Mesenchymal stem cell (in vitro differentiated cells and primary cell): ENCODE measurements around the gene KRTAP10-2. TPM values are rescaled to one million over a fixed set of nuclear protein-coding genes. Genes with fewer than 3 reads are reported as not detected.
"Not testable (repeated sequence)": the region's sequence is repeated elsewhere in the genome, so short reads cannot be mapped to it uniquely, and the experiment has no call there.

Experiments
- DNase-seq: peaks from one replicate; pipeline ENCODE4 v3.0.0-alpha.2; 2013
- H2AFZ ChIP-seq: one replicate; pipeline ENCODE4 v1.6.1; 2013; ENCODE audit warnings: low read depth, mild to moderate bottlenecking, control low read depth, inconsistent platforms, low read length, moderate library complexity
- H2AK5ac ChIP-seq: 2 replicates; pipeline ENCODE4 v1.6.1; 2013; ENCODE audit warnings: low read length, moderate library complexity, mild to moderate bottlenecking, inconsistent platforms; ENCODE audit not compliant: severe bottlenecking
- H2BK120ac ChIP-seq: one replicate; pipeline ENCODE4 v1.6.1; 2013; ENCODE audit warnings: low read depth, mild to moderate bottlenecking, inconsistent platforms, low read length, moderate library complexity
- H2BK12ac ChIP-seq, 2 experiments: one replicate each; pipeline ENCODE4 v1.6.1; 2013; ENCODE audit warnings: inconsistent platforms in 2 of 2, low read length in 2 of 2, mild to moderate bottlenecking in 2 of 2, moderate library complexity in 2 of 2, control low read depth in 1 of 2
- H2BK15ac ChIP-seq: one replicate; pipeline ENCODE4 v1.6.1; 2013; ENCODE audit warnings: mild to moderate bottlenecking, low read depth, inconsistent platforms; ENCODE audit not compliant: poor library complexity, severe bottlenecking
- H2BK5ac ChIP-seq: 2 replicates; pipeline ENCODE4 v1.6.1; 2013; ENCODE audit warnings: low read depth, mild to moderate bottlenecking, low read length, control low read depth, inconsistent platforms; ENCODE audit not compliant: poor library complexity, severe bottlenecking
- H3K14ac ChIP-seq, 2 experiments: one replicate each; pipeline ENCODE4 v1.6.1; 2013; ENCODE audit warnings: inconsistent platforms in 2 of 2, low read length in 2 of 2, control low read depth in 1 of 2, mild to moderate bottlenecking in 1 of 2, moderate library complexity in 1 of 2
- H3K18ac ChIP-seq, 2 experiments: one replicate each; pipeline ENCODE4 v1.6.1; 2013; ENCODE audit warnings: inconsistent platforms in 2 of 2, low read length in 2 of 2, control low read depth in 1 of 2, low read depth in 1 of 2, mild to moderate bottlenecking in 1 of 2
- H3K23ac ChIP-seq, 2 experiments: one replicate each; pipeline ENCODE4 v1.6.1; 2013; ENCODE audit warnings: inconsistent platforms in 2 of 2, low read length in 2 of 2, mild to moderate bottlenecking in 2 of 2, moderate library complexity in 2 of 2, control low read depth in 1 of 2
- H3K27ac ChIP-seq: 2 replicates; pipeline ENCODE4 v1.5.1; 2013; ENCODE audit warnings: mild to moderate bottlenecking, moderate library complexity, low read length, control low read depth, inconsistent platforms; ENCODE audit not compliant: poor library complexity, severe bottlenecking
- H3K27me3 ChIP-seq, 2 experiments: 2 replicates each; pipeline versions ENCODE4 v1.6.1 to v1.7.0; 2013; ENCODE audit warnings: low read length in 2 of 2, mild to moderate bottlenecking in 2 of 2, moderate library complexity in 2 of 2, control low read depth in 1 of 2, inconsistent platforms in 1 of 2; ENCODE audit not compliant: control insufficient read depth in 1 of 2, insufficient read depth in 1 of 2
- H3K36me3 ChIP-seq, 2 experiments: 2 replicates each; pipeline versions ENCODE4 v1.6.1 to v1.7.0; 2013; ENCODE audit warnings: low read length in 2 of 2, control low read depth in 1 of 2, inconsistent platforms in 1 of 2, low read depth in 1 of 2, mild to moderate bottlenecking in 1 of 2; ENCODE audit not compliant: insufficient read depth in 2 of 2, control insufficient read depth in 1 of 2
- H3K4ac ChIP-seq, 2 experiments: one replicate each; pipeline ENCODE4 v1.6.1; 2013; ENCODE audit warnings: inconsistent platforms in 2 of 2, low read length in 2 of 2, mild to moderate bottlenecking in 2 of 2, moderate library complexity in 2 of 2, control low read depth in 1 of 2, low read depth in 1 of 2
- H3K4me1 ChIP-seq: 2 replicates; pipeline ENCODE4 v1.6.1; 2013; ENCODE audit warnings: low read depth, low read length, control low read depth; ENCODE audit not compliant: control insufficient read depth, insufficient read depth
- H3K4me2 ChIP-seq: 2 replicates; pipeline ENCODE4 v1.6.1; 2013; ENCODE audit warnings: low read length, mild to moderate bottlenecking, inconsistent platforms; ENCODE audit not compliant: poor library complexity, severe bottlenecking
- H3K4me3 ChIP-seq, 2 experiments: 2 replicates each; pipeline versions ENCODE4 v1.5.1 to v1.7.0; 2013; ENCODE audit warnings: low read length in 2 of 2, mild to moderate bottlenecking in 2 of 2, control low read depth in 1 of 2, low read depth in 1 of 2; ENCODE audit not compliant: insufficient read depth in 1 of 2
- H3K79me1 ChIP-seq: replicated peaks from 2 replicates; pipeline ENCODE4 v1.6.1; 2013; ENCODE audit warnings: mild to moderate bottlenecking, control low read depth, low read length, inconsistent platforms; ENCODE audit not compliant: poor library complexity, severe bottlenecking
- H3K9ac ChIP-seq: 2 replicates; pipeline ENCODE4 v1.7.0; 2013; ENCODE audit warnings: mild to moderate bottlenecking, low read length, moderate library complexity
- H3K9me3 ChIP-seq: 2 replicates; pipeline ENCODE4 v1.7.0; 2013; ENCODE audit warnings: mild to moderate bottlenecking, low read length; ENCODE audit not compliant: control insufficient read depth
- H4K8ac ChIP-seq: one replicate; pipeline ENCODE4 v1.6.1; 2013; ENCODE audit warnings: inconsistent platforms, mild to moderate bottlenecking, low read length, moderate library complexity
- H4K91ac ChIP-seq: one replicate; pipeline ENCODE4 v1.6.1; 2013; ENCODE audit warnings: mild to moderate bottlenecking, low read length, inconsistent platforms
- WGBS: methylation state at CpG from one replicate; pipeline ENCODE4 v1.1.7; 2013; ENCODE audit warnings: mixed read lengths; 5-methylcytosine and 5-hydroxymethylcytosine counted together
- polyA plus RNA-seq, 2 experiments: library from polyadenylated mRNA; stranded (reverse); fragments of 200-250 nt; gene quantifications; one replicate each; pipeline ENCODE4 v1.2.3, GENCODE V29; 2013

Gene KRTAP10-2, protein sequence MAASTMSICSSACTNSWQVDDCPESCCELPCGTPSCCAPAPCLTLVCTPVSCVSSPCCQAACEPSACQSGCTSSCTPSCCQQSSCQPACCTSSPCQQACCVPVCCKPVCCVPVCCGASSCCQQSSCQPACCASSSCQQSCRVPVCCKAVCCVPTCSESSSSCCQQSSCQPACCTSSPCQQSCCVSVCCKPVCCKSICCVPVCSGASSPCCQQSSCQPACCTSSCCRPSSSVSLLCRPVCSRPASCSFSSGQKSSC
- not detected for polyA plus RNA-seq (2013, experiment 1 of 2)
- not detected for polyA plus RNA-seq (2013, experiment 2 of 2)

GRCh38 chr21:44551340-44551961, at the start of gene KRTAP10-2:
KRTAP10-2 (minus strand) TSS chr21:44551505; CDS start chr21:44551458, 47 bp downstream.
- Histone ChIP-seq H3K18ac (no peak within 1 kb of the TSS), H3K27me3 (peaks cover 19 to 51% of the 10 kb centered on the region in 2 experiments), H2AK5ac (no peak within 1 kb of the TSS), H4K8ac (no peak within 1 kb of the TSS), H3K79me1 (no peaks in the 10 kb centered on the region), H3K23ac (no peak within 1 kb of the TSS), H2AFZ (no peak within 1 kb of the TSS), H3K27ac (no peak within 1 kb of the TSS), H3K36me3 (no peaks in the 10 kb centered on the region), H3K9me3 (peaks cover 10% of the 10 kb centered on the region), H2BK5ac (no peak within 1 kb of the TSS), H3K4me2 (no peak within 1 kb of the TSS), H3K4ac (no peak within 1 kb of the TSS), H3K14ac (no peak within 1 kb of the TSS), H3K4me1 (no peaks in the 10 kb centered on the region), H2BK12ac (no peak within 1 kb of the TSS), H2BK120ac (no peak within 1 kb of the TSS), H2BK15ac (no peak within 1 kb of the TSS), H3K4me3 (no peak within 1 kb of the TSS), H3K9ac (no peak within 1 kb of the TSS), H4K91ac (no peak within 1 kb of the TSS)
- DNase-seq, result no peak
- 75% methylated on average over 17 of the region's 17 CpGs for WGBS

- not testable (repeated sequence) for H4K8ac ChIP-seq, DNase-seq, H3K27ac ChIP-seq, H3K79me1 ChIP-seq, H2BK12ac ChIP-seq, H2BK5ac ChIP-seq, H3K23ac ChIP-seq, H2AFZ ChIP-seq, H3K18ac ChIP-seq, H3K4me3 ChIP-seq, H4K91ac ChIP-seq, H2BK120ac ChIP-seq, H3K4me1 ChIP-seq, H3K14ac ChIP-seq, H3K9ac ChIP-seq, H3K9me3 ChIP-seq, H3K4ac ChIP-seq, H3K4me2 ChIP-seq, H3K36me3 ChIP-seq, H2AK5ac ChIP-seq, H2BK15ac ChIP-seq
- H3K27me3 ChIP-seq, result peaks cover 3 to 21% of the 10 kb centered on the region in 2 experiments
- WGBS, result 78% methylated on average over 10 of the region's 10 CpGs
These were observed 49.8 kb upstream of the KRTAP10-2 start for GRCh38 chr21:44601091-44601490.

DNA sequence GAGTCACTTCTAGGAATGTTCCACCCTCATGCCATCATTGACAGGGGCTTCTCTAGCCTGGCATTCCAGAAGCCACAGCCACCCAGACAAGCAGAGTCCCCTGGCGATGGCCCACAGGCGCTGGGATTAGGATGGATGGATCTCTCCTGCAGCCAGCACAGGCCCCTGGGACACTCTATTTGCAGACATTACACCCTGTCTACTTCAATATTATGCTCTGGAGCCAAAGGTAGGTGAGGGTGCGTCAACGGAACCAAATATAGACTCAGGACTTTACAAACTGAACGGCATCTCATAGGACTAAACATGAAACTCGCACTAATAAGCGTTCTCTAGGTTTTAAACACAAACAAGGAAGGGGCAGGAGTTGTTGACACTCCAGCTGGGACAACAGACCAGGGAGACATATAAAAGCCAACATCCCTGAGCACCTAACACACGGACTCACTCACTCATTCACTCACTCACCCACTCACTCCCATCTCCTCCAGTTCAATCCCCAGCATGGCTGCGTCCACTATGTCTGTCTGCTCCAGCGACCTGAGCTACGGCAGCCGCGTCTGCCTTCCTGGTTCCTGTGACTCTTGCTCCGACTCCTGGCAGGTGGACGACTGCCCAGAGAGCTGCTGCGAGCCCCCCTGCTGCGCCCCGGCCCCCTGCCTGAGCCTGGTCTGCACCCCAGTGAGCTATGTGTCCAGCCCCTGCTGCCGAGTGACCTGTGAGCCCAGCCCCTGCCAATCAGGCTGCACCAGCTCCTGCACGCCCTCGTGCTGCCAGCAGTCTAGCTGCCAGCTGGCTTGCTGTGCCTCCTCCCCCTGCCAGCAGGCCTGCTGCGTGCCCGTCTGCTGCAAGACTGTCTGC, 49.0 kb upstream of the KRTAP10-2 start, which contains the start of gene KRTAP10-7:
Gene KRTAP10-7, plus strand, starts transcription at position 480 of the 861 bp plus-strand sequence. Its CDS starts 25 bp downstream, at position 505.
- not testable (repeated sequence) for H3K23ac ChIP-seq, H4K91ac ChIP-seq, H2BK5ac ChIP-seq, H3K9me3 ChIP-seq, H2AFZ ChIP-seq, H3K9ac ChIP-seq, DNase-seq, H3K4me3 ChIP-seq, H2BK120ac ChIP-seq, H3K79me1 ChIP-seq, H3K36me3 ChIP-seq, H2AK5ac ChIP-seq, H3K4ac ChIP-seq, H3K14ac ChIP-seq, H3K18ac ChIP-seq, H4K8ac ChIP-seq, H3K4me2 ChIP-seq, H2BK12ac ChIP-seq, H3K4me1 ChIP-seq, H3K27ac ChIP-seq, H2BK15ac ChIP-seq
- 83% methylated on average over 20 of the region's 23 CpGs for WGBS
- peaks cover 3 to 28% of the 10 kb centered on the region in 2 experiments for H3K27me3 ChIP-seq
